Adrenal gland (tissue), 12 donors: ENCODE results near the gene STK39. TPM values are rescaled to one million over a fixed set of nuclear protein-coding genes. Genes with fewer than 3 reads are reported as not detected.

Experiments used
- DNase-seq, 7 donors: peaks; one replicate each; pipeline ENCODE4 v3.0.0-alpha.2; 2019 to 2020
- H3K27ac ChIP-seq, 5 donors: fragments of 200-600 bp; sonication (generic) in 4 of 5; 1 replicate in 3 of 5; 2 replicates in 2 of 5; pipeline versions ENCODE4 v1.5.1 to v1.8.0; 2016 to 2020; ENCODE audit warnings: mild to moderate bottlenecking in 1 of 5
- H3K27me3 ChIP-seq: fragments of 200-600 bp; 2 replicates; pipeline ENCODE4 v1.8.0; 2021
- H3K36me3 ChIP-seq, 2 donors: fragments of 200-600 bp; replicated peaks in 1 of 2; 1 replicate in 1 of 2; 2 replicates in 1 of 2; pipeline versions ENCODE4 v1.5.1 to v1.8.0; 2018 to 2022
- H3K4me1 ChIP-seq, 2 donors: fragments of 200-600 bp; replicated peaks in 1 of 2; 1 replicate in 1 of 2; 2 replicates in 1 of 2; pipeline versions ENCODE4 v1.5.1 to v1.8.0; 2018 to 2021
- H3K4me3 ChIP-seq, 4 donors: fragments of 200-600 bp; sonication (generic) in 3 of 4; one replicate each; pipeline ENCODE4 v1.5.1; 2016 to 2018
- H3K9me3 ChIP-seq, 3 donors: fragments of 200-600 bp; sonication (generic) in 1 of 3; replicated peaks in 1 of 3; 1 replicate in 2 of 3; 2 replicates in 1 of 3; pipeline versions ENCODE4 v1.5.1 to v1.8.0; 2016 to 2021
- CTCF ChIP-seq, 6 experiments: fragments of 450-650 bp in 4 of 6; fragments of 200-600 bp in 2 of 6; sonication (generic) in 1 of 6; IDR thresholded peaks; 1 replicate in 5 of 6; 2 replicates in 1 of 6; pipeline versions ENCODE4 v1.5.1 to v1.8.0; 2016 to 2021; ENCODE audit warnings: antibody characterized with exemption in 6 of 6, mild to moderate bottlenecking in 2 of 6, moderate library complexity in 1 of 6
- POLR2A ChIP-seq, 2 donors: fragments of 450-650 bp; IDR thresholded peaks; one replicate each; pipeline ENCODE4 v1.6.1; 2017; ENCODE audit warnings: antibody characterized with exemption in 2 of 2, mild to moderate bottlenecking in 2 of 2, moderate library complexity in 1 of 2
- WGBS, 4 donors: extraction: QIAGEN DNeasy Blood & Tissue Kit in 2 of 4; methylation state at CpG; one replicate each; pipeline versions ENCODE4 v1.1.5 to v1.1.7; 2013 to 2017; 5-methylcytosine and 5-hydroxymethylcytosine counted together
- intact Hi-C, 2 donors: fragments of 100-400 bp; cut with DNase I; formaldehyde crosslinking; loops; one replicate each; pipeline versions ENCODE4 v1.14.1 to v1.15.0; 2022 to 2023
- polyA plus RNA-seq, 3 donors: library from polyadenylated mRNA; stranded (reverse); fragments of 200-250 nt in 2 of 3; fragments of 350-450 nt in 1 of 3; fragmentation: Illumina TruSeq in 1 of 3; extraction: RNeasy Lipid Tissue Mini Kit (QIAGEN cat#74804) in 1 of 3; gene quantifications; one replicate each; pipeline ENCODE4 v1.2.3, GENCODE V29; 2013 to 2014
- total RNA-seq, 9 donors: library from RNA; depleted of rRNA in 4 of 9; stranded (reverse); fragments of >200 nt in 4 of 9; fragments of 120-200 nt in 1 of 9; fragmentation: NEBNext Ultra II Directional in 1 of 9; extraction: Animal tissue kit (Norgen Biotek cat#: 25700) in 1 of 9; gene quantifications; one replicate each; pipeline versions ENCODE4 v1.1.0 to v1.2.4, GENCODE V29; 2013 to 2023
- donor health status: healthy with polysubstance abuse.
- donor health status: Bipolar disorder and iron deficiency.
- donor health status: DM: yes; HTN: yes; CAD: no.
- donor health status: DM: no; HTN: no; CAD: no.
- donor health status: DM: no; HTN: no; CAD: no.
- donor health status: DM: yes; HTN: yes; CAD: no.

STK39 gene
- total and polyA plus RNA-seq, 12 donors, result 2.4 to 11.1 (median 5.8) TPM

- 91 to 96% (median 95%) methylated on average over 3 of the region's 3 CpGs for WGBS, 4 donors
- DNase-seq, result no peak
- Histone ChIP-seq H3K4me3 (no peak overlapping the region), H3K9me3 (no peaks in the 10 kb centered on the region), H3K27ac (no peak overlapping the region), H3K27me3 (no peaks in the 10 kb centered on the region), H3K4me1 (no peaks in the 10 kb centered on the region), H3K36me3 (no peaks in the 10 kb centered on the region)
- TF ChIP-seq POLR2A (IDR thresholded peaks at IDR 0.05), result no peak
- no peak for TF ChIP-seq CTCF (IDR thresholded peaks at IDR 0.05)
- intact Hi-C loops, result no loop called here
Observed at GRCh38 chr2:168096158-168096557, 151.2 kb downstream of the STK39 start.

- Histone ChIP-seq H3K9me3 (no peaks in the 10 kb centered on the region), H3K27ac (no peak overlapping the region), H3K36me3 (no peaks in the 10 kb centered on the region), H3K27me3 (no peaks in the 10 kb centered on the region), H3K4me1 (no peaks in the 10 kb centered on the region), H3K4me3 (no peak overlapping the region)
- WGBS, 4 donors, result 82 to 87% (median 86%) methylated on average over 2 of the region's 2 CpGs
- no peak for TF ChIP-seq POLR2A (IDR thresholded peaks at IDR 0.05)
- no peak for TF ChIP-seq CTCF (IDR thresholded peaks at IDR 0.05)
- intact Hi-C loops, result no loop called here
- DNase-seq, result no peak
Observed at GRCh38 chr2:168091986-168092385, 155.4 kb downstream of the STK39 start.

GRCh38 chr2:168090366-168091135 lies 156.8 kb downstream of the STK39 start:
- no peak for DNase-seq
- Histone ChIP-seq H3K9me3 (no peaks in the 10 kb centered on the region), H3K4me1 (no peaks in the 10 kb centered on the region), H3K27ac (no peak overlapping the region), H3K36me3 (no peaks in the 10 kb centered on the region), H3K27me3 (no peaks in the 10 kb centered on the region), H3K4me3 (no peak overlapping the region)
- 89 to 90% (median 89%) methylated on average over 8 of the region's 8 CpGs for WGBS, 4 donors
- TF ChIP-seq CTCF (IDR thresholded peaks at IDR 0.05), result no peak
- TF ChIP-seq POLR2A (IDR thresholded peaks at IDR 0.05), result no peak
- intact Hi-C loops, result no loop called here

GRCh38 chr2:168089200-168089599 lies 158.2 kb downstream of the STK39 start:
- TF ChIP-seq CTCF (IDR thresholded peaks at IDR 0.05), result no peak
- TF ChIP-seq POLR2A (IDR thresholded peaks at IDR 0.05), result no peak
- H3K4me3 ChIP-seq, result no peak overlapping the region
- no peaks in the 10 kb centered on the region for H3K4me1 ChIP-seq
- intact Hi-C loops, result no loop called here
- DNase-seq, result no peak
- no peaks in the 10 kb centered on the region for H3K9me3 ChIP-seq
- H3K36me3 ChIP-seq, result no peaks in the 10 kb centered on the region
- no peaks in the 10 kb centered on the region for H3K27me3 ChIP-seq
- no peak overlapping the region for H3K27ac ChIP-seq
- WGBS, 4 donors, result 86 to 93% (median 90%) methylated on average over 1 of the region's 1 CpG
